ENCODE data around the gene CACNG1.

The CACNG1 gene, protein sequence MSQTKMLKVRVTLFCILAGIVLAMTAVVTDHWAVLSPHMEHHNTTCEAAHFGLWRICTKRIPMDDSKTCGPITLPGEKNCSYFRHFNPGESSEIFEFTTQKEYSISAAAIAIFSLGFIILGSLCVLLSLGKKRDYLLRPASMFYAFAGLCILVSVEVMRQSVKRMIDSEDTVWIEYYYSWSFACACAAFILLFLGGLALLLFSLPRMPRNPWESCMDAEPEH

DNA sequence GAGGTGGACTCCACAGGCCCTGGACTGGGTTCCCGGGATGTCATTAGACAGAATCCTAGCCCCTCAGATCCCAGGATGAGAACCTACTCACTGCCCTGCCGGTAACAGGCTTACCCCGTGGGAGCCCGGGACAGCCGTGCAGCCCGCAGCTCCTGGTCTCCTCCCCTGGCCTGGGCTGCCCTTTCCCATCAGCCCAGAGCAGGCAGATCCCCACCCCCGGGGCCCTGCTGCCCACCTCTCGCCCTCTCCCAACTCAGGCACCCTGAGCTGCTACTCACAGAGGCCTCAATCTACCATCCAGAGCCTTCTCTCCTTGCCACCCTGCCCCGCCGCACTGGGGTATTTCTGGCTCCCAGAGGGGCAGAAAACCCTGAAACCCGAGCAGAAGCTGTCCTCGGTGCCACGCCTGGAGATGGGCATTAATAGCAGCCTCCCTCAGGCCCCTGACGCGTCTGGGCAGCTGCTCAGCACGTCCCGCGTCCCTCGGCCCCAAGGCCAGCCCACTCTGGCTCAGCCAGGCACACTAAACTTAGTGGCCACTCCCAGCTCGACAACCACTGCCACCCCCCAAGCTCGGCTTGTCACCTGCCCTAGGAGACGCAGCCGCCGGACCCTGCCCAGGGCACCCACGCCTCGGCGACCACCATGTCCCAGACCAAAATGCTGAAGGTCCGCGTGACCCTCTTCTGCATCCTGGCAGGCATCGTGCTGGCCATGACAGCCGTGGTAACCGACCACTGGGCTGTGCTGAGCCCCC is at the start of gene CACNG1:
Gene CACNG1, plus strand, starts transcription at position 539 of the 757 bp plus-strand sequence. Its CDS starts 107 bp downstream, at position 646.
- no peak for ATAC-seq (replicated peaks)
- H3K9me3 Mint-ChIP-seq = peaks cover 11 to 14% of the 10 kb centered on the region in 2 donors
- peaks cover 9 to 18% of the 10 kb centered on the region in 2 donors for H3K36me3 Mint-ChIP-seq
- H3K27me3 Mint-ChIP-seq = no peaks in the 10 kb centered on the region
- no peak within 1 kb of the TSS for H3K4me3 Mint-ChIP-seq
- no peaks in the 10 kb centered on the region for H3K4me1 Mint-ChIP-seq
- H3K27ac Mint-ChIP-seq = peak within 1 kb of the TSS; percentile 48
- DNase-seq = no peak

DNA sequence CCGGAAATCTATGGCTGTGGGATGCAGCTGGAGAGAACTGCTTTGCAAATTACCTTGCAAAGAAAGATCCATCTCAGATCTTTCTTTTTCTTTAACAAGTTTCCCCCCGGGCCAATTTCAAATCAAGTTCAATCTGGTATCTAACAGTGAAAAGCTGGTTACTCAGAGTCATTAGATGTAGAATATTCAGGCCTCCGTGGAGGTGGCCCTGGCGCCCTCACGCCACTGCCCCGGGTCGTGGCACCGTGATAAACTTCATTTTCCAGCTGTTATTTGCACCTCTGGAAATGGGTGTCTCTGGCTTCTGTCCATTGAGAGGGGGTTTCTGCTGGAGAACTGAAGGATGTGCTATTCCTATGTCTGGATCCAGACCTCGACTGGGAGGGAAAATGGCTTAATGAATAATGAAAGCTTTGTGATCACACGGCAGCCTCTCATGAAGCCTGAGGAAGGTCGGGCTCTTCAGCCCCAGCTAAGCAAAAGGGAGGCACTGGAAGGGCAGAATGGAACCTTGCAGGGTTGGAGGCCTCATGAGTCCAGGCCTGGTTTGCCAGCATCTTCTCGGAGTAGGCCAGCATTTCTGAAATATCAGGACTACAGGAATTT is 49.3 kb upstream of the CACNG1 start:
- Mint-ChIP-seq H3K9me3 (peaks cover 0 to 1% of the 10 kb centered on the region in 2 donors), H3K4me1 (no peaks in the 10 kb centered on the region), H3K4me3 (no peak overlapping the region), H3K27me3 (peaks cover 13 to 25% of the 10 kb centered on the region in 2 donors), H3K27ac (no peak overlapping the region), H3K36me3 (no peaks in the 10 kb centered on the region)
- ATAC-seq (replicated peaks) = no peak
- DNase-seq = no peak

DNA sequence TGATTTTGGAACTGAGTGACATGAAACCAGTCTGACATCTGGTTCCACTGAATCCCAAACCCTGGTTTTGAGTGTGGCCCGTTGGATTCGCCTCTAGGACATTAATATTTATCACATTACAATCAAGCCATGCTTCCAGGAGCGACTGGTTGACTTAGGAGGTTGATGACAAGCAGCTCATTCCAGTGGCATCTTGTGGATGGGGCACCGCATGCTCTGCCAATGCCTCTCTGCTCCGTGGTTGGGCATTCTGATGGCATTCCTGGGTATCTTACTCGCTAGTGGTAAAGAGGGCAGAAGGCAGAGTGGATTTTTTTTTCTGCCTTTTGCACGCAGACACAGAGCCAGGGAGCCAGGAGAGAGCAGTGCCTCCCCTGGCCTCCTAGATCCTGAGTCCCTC is 48.4 kb upstream of the CACNG1 start:
- Mint-ChIP-seq H3K4me3 (no peak overlapping the region), H3K9me3 (peaks cover under 1 to 3% of the 10 kb centered on the region in 2 donors), H3K27ac (no peak overlapping the region), H3K4me1 (no peaks in the 10 kb centered on the region), H3K27me3 (peaks cover 13 to 25% of the 10 kb centered on the region in 2 donors), H3K36me3 (no peaks in the 10 kb centered on the region)
- ATAC-seq (replicated peaks) (no peak), DNase-seq (no peak)

DNA sequence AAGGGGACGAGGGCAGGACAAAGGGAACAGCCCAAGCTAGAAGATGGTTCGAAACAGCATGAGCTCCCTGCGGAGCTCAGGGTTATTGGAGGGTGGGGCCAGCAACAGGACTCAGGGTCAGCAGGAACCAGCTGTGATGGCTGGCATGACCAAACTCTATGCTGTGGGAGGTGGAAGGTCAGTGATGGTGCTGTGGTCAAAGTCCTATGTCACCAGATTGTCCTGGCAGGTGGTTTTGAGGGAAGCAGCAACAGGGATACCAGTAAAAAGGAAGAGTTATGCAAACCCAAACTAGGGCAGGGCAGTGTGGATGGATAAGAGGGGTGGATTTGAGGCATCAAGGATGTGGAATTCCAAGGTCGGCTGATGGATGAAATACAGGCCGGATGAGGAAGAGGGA is 47.4 kb upstream of the CACNG1 start:
- no peak overlapping the region for H3K27ac Mint-ChIP-seq
- peaks cover 8 to 11% of the 10 kb centered on the region in 2 donors for H3K9me3 Mint-ChIP-seq
- ATAC-seq (replicated peaks) (no peak), DNase-seq (no peak)
- H3K27me3 Mint-ChIP-seq = peaks cover 13 to 25% of the 10 kb centered on the region in 2 donors
- no peaks in the 10 kb centered on the region for H3K4me1 Mint-ChIP-seq
- no peaks in the 10 kb centered on the region for H3K36me3 Mint-ChIP-seq
- H3K4me3 Mint-ChIP-seq = no peak overlapping the region

DNA sequence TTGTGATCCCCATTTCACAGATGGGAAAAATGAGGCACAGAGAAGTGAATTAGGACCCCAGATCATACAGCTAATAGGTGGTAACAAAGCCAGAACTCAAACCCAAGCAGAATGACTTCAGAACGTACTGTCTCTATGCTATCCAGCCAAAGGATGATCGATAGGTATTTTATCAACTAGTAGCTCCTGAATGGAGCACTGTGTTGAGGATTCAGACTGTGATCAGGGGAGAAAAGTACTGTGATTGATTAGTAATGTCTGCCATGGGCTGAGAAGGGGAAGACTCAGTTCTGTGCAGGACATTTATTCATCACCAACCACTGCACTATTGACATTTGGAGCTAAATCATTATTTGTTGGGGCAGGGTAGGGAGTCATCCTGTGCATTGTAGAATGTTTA is 41.1 kb upstream of the CACNG1 start:
- no peak for DNase-seq
- H3K27me3 Mint-ChIP-seq = peaks cover 9 to 12% of the 10 kb centered on the region in 2 donors
- H3K4me1 Mint-ChIP-seq = no peaks in the 10 kb centered on the region
- H3K27ac Mint-ChIP-seq = no peak overlapping the region
- H3K4me3 Mint-ChIP-seq = no peak overlapping the region
- peaks cover 0 to 1% of the 10 kb centered on the region in 2 donors for H3K36me3 Mint-ChIP-seq
- ATAC-seq (replicated peaks) = no peak
- peaks cover 10 to 17% of the 10 kb centered on the region in 2 donors for H3K9me3 Mint-ChIP-seq

DNA sequence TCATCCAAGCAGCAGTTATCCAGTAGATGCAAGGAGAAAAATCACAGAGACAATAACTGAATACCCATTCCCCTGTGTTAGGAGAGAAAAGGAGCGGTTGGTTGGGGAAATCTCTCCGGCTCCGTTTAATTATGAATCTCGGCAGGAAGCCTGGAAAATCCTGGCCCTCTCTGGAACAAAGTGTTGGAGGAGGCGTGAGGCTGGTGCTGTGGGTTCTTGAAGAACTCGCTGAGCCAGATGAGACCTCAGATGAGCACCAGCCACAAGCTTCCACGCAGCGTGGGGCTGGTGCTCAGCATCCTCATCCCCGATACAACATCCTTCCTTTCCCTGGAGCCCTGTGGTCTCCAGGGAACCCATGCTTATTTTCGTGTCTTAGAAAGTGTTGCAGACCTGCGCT is 40.2 kb upstream of the CACNG1 start:
- H3K9me3 Mint-ChIP-seq = peaks cover 10 to 17% of the 10 kb centered on the region in 2 donors
- peaks cover 9 to 12% of the 10 kb centered on the region in 2 donors for H3K27me3 Mint-ChIP-seq
- peaks cover 0 to 1% of the 10 kb centered on the region in 2 donors for H3K36me3 Mint-ChIP-seq
- no peak overlapping the region for H3K27ac Mint-ChIP-seq
- H3K4me1 Mint-ChIP-seq = no peaks in the 10 kb centered on the region
- H3K4me3 Mint-ChIP-seq = no peak overlapping the region
- ATAC-seq (replicated peaks) = no peak
- DNase-seq = no peak

DNA sequence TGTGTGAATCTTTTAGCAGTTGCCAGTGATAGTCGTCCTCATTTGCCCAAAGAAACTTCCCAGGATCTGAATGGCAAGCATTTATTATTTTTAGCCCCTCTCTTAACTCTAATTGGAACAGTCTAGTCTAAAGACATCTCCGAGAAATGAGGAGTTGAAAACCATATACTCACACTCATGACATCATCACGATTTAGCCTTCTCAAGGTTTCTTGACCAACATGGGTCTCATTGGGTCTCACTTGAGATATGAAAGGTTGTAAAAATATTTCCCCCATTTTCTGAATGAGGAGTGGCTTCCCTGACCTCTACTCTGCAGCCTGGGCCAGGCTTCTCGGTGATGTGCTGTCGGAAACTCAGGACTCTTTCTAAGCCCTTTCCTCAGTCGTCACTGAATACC is 37.1 kb upstream of the CACNG1 start:
- DNase-seq = no peak
- H3K4me1 Mint-ChIP-seq = no peaks in the 10 kb centered on the region
- ATAC-seq (replicated peaks) = no peak
- no peak overlapping the region for H3K4me3 Mint-ChIP-seq
- peaks cover 5% of the 10 kb centered on the region in 2 donors for H3K9me3 Mint-ChIP-seq
- H3K27me3 Mint-ChIP-seq = peaks cover 12 to 16% of the 10 kb centered on the region in 2 donors
- H3K36me3 Mint-ChIP-seq = peaks cover 0 to 1% of the 10 kb centered on the region in 2 donors
- no peak overlapping the region for H3K27ac Mint-ChIP-seq

DNA sequence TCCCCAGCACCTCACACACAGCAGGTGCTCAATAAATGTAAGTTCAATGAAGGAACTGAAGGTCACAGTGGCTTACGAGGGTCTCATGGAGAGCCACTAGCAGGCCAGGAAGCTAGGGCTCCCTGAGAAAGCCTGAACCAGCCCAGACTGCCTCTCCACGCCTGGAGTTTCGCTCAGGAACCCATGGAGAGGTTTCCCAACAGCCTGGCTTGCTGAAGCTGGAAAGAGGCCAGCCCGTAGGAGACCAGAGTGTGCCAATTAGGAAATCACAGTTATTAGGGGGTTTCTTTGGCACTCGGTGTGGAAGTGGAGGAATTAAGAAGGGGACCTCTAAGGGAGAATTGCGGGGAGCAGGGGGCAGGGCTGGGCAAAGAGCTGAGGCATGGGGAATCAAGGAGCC is 36.3 kb upstream of the CACNG1 start:
- no peak for ATAC-seq (replicated peaks)

DNA sequence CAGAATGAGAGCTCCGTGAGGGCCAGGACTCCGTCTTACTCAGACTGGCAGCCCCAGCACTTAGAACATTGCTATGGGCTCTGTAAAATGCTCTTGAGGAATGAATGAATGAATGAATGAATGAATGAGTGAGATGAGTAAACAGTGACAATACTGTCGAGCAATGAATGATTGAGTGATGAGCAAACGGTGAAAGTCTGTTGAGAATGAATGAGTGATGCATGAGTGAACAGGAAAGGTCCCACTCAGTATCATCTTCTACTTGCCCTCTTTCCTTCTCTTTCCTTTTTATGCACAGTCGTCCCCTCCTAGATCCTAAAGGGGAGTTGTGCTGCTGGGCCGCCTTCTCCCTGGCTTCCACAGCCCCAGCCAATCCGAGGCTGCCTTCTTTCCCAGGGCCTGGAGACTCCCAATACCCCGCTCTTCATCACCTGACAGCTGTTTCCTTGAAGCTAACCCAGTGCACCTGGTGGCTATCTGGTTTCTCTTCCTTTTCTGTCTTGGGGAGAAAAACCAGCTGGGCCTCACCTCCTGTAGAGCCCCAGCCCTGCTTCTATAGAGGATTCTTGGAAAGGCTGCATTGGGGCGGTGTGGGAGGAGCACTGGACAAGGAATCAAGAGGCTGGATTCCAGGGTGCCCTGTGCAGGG is 32.7 kb upstream of the CACNG1 start:
- peaks cover 11 to 13% of the 10 kb centered on the region in 2 donors for H3K27me3 Mint-ChIP-seq
- H3K27ac Mint-ChIP-seq = no peak overlapping the region
- H3K4me3 Mint-ChIP-seq = no peak overlapping the region

More for the DNA sequence above, 36.3 kb upstream of the CACNG1 start:
- Mint-ChIP-seq H3K4me1 (no peaks in the 10 kb centered on the region), H3K4me3 (no peak overlapping the region), H3K27me3 (peaks cover 16 to 17% of the 10 kb centered on the region in 2 donors), H3K27ac (no peak overlapping the region), H3K9me3 (peaks cover 5% of the 10 kb centered on the region in 2 donors), H3K36me3 (peaks cover 0 to 1% of the 10 kb centered on the region in 2 donors)
- no peak for DNase-seq

DNA sequence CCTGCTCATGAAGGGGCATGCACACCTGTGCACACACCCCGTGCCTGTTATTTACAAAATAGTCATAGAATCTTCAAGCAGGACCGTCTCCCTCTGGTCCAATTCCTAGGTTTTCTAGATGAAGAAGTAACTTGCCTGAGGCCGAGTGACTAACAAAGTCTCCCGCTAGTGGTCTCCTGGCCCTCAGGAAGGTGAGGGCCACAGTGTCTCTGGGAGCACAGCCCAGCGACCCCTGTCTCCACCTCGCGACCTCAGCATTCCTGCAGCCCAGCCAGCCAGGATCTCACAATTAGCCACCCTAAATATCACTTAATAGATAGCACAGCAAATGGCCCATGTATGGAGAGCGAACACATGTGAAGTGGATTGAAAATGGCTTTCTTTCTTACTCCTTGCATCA is 30.5 kb upstream of the CACNG1 start:
- no peak overlapping the region for H3K27ac Mint-ChIP-seq

More for the DNA sequence above, 32.7 kb upstream of the CACNG1 start:
- no peaks in the 10 kb centered on the region for H3K4me1 Mint-ChIP-seq
- ATAC-seq (replicated peaks) (no peak), DNase-seq (no peak)
- H3K9me3 Mint-ChIP-seq = peaks cover 5% of the 10 kb centered on the region in 2 donors
- H3K36me3 Mint-ChIP-seq = no peaks in the 10 kb centered on the region

DNA sequence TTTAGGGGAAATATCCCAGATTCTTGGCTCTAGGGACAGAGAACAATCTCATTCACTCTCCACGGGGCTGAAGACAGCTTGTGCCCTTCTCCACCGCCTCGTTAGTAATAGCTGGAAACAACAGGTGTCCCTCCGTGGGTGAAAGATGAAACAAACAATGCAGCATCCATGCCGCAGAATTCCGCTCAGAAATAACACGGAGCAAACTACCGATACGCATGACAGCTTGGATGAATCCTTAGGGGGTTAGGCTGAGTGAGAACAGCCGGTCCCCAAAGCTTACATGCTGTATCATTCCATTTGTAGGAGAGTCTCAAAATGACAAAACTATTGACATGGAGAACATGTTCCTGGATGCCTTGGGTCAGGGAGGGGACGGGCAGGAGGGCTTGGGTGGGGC is 29.4 kb upstream of the CACNG1 start:
- Mint-ChIP-seq H3K27me3 (peaks cover 9 to 11% of the 10 kb centered on the region in 2 donors), H3K9me3 (peaks cover 0 to 1% of the 10 kb centered on the region in 2 donors), H3K27ac (no peak overlapping the region), H3K36me3 (no peaks in the 10 kb centered on the region), H3K4me3 (no peak overlapping the region), H3K4me1 (no peaks in the 10 kb centered on the region)
- DNase-seq (no peak), ATAC-seq (replicated peaks) (no peak)

More for the DNA sequence above, 30.5 kb upstream of the CACNG1 start:
- no peaks in the 10 kb centered on the region for H3K4me1 Mint-ChIP-seq
- ATAC-seq (replicated peaks) = no peak
- H3K27me3 Mint-ChIP-seq = peaks cover 11% of the 10 kb centered on the region in 2 donors
- no peaks in the 10 kb centered on the region for H3K36me3 Mint-ChIP-seq
- H3K4me3 Mint-ChIP-seq = no peak overlapping the region
- no peak for DNase-seq
- H3K9me3 Mint-ChIP-seq = peaks cover 0 to 2% of the 10 kb centered on the region in 2 donors

DNA sequence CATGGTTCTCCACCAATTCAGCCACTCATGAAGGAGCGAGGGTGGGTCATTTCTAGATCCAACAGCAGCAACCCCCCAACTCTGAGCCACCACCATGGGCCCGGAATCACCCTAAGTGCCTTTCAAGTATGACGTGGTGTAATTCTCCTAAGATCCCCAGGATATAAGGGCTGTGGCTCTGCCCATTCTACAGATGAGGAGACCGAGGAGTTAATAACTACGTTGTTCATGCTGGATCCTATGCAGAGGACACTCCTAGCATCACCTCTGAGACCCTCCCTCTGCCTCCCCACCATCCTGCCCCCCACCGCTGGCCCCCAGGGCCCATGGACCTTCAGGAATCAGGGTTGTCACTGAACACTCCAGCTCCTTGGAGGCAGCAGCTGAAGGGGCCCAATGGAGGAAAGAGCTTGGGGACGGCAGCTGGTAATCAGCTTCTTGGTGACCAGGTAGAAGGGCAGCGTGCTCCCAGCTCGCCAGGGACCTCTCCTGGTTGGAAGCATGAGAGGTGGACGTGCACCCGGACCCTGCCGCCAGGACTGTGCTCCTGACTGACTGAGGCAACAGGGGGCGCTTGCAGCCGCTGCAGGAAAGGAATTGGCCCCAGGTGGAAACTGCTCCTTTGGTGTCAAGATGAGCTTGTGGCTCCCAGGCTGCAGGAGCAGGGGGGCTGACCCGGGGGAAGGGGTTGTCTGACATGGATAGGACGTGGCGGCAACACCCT is 28.2 kb upstream of the CACNG1 start:
- Mint-ChIP-seq H3K4me1 (no peaks in the 10 kb centered on the region), H3K27me3 (peaks cover 7 to 11% of the 10 kb centered on the region in 2 donors), H3K36me3 (no peaks in the 10 kb centered on the region), H3K4me3 (no peak overlapping the region), H3K27ac (no peak overlapping the region), H3K9me3 (no peaks in the 10 kb centered on the region)
- ATAC-seq (replicated peaks) = no peak
- DNase-seq = no peak

DNA sequence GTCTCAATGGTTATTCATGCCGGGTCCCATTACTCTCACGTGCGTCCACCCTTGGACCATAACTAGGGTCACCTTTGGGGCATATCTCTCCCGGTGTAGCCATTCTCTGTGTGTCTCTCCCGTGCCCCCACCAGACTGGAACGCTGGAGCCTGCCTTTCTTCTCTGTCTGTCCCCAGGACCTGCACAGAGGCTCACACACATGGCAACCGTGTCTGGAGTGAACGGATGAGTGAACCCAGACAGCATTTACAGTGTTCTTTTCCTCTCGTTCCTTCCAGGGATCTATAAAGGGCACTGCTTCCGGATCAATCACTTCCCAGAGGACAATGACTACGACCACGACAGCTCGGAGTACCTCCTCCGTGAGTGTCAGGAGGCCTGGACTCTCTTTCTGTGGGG is 26.4 kb upstream of the CACNG1 start:
- DNase-seq (no peak), ATAC-seq (replicated peaks) (no peak)
- H3K27me3 Mint-ChIP-seq = peaks cover 4 to 10% of the 10 kb centered on the region in 2 donors
- H3K4me1 Mint-ChIP-seq = no peaks in the 10 kb centered on the region
- no peaks in the 10 kb centered on the region for H3K36me3 Mint-ChIP-seq
- no peaks in the 10 kb centered on the region for H3K9me3 Mint-ChIP-seq
- no peak overlapping the region for H3K4me3 Mint-ChIP-seq
- no peak overlapping the region for H3K27ac Mint-ChIP-seq
